HCT116 (cell line): Measurements from ENCODE around the gene HIC1. TPM values are rescaled to one million over a fixed set of nuclear protein-coding genes. Genes with fewer than 3 reads are reported as not detected.

Experiments used
- ATAC-seq: fragments of 200-7000 bp; cut with Tn5 transposase; 2 replicates; pipeline ENCODE4 v1.9.1; 2020; ENCODE audit warnings: mild to moderate bottlenecking, moderate library complexity
- BruUV-seq: library from RNA; stranded (reverse); fragments of 400-500 nt; replicated peaks from 2 replicates; lab custom pipeline; 2021; lab: Mats Ljungman, UMichigan
- CTCF ChIA-PET: fragments of 300-600 bp; sonication (Branson Sonifier 250); formaldehyde crosslinking; loops from one replicate; lab custom pipeline; 2021; ENCODE audit warnings: antibody characterized with exemption; lab: Charles Lee
- POLR2A ChIA-PET: fragments of 300-600, 350-600 bp; sonication (Branson Sonifier 250); formaldehyde crosslinking; loops from one replicate; lab custom pipeline; 2021; ENCODE audit warnings: antibody characterized with exemption; lab: Charles Lee
- RAD21 ChIA-PET, 2 experiments: fragments of 300-600 bp; sonication (Branson Sonifier 250); formaldehyde crosslinking; loops; one replicate each; lab custom pipeline; 2023; ENCODE audit warnings: low total read pairs in 2 of 2; ENCODE audit not compliant: uncharacterized antibody in 2 of 2, unreplicated experiment in 2 of 2, low non-redundant PET in 1 of 2; lab: Charles Lee
- DNase-seq: peaks from one replicate; pipeline ENCODE4 v3.0.0-alpha.2; 2010; ENCODE audit warnings: low read depth, low spot score
- H2AFZ ChIP-seq: fragments of 200-600 bp; shearing (Covaris generic), sonication (generic); 2 replicates; pipeline ENCODE4 v1.6.1; 2017; ENCODE audit warnings: low read depth, mixed run types, mixed read lengths, antibody characterized with exemption, low read length; ENCODE audit not compliant: poor library complexity, severe bottlenecking
- H3K27ac ChIP-seq: 2 replicates; pipeline ENCODE4 v1.5.1; 2012; ENCODE audit warnings: low read depth, low read length
- H3K27me3 ChIP-seq: fragments of 200-600 bp; sonication (generic); 2 replicates; pipeline ENCODE4 v1.6.1; 2016; ENCODE audit warnings: mixed run types, low read length, mixed read lengths; ENCODE audit not compliant: insufficient read depth
- H3K36me3 ChIP-seq, 2 experiments: fragments of 200-500 bp in 1 of 2; fragments of 200-600 bp in 1 of 2; sonication (Bioruptor generic) in 1 of 2; sonication (generic) in 1 of 2; 2 replicates each; pipeline versions ENCODE4 v1.5.1 to v1.6.1; 2014 to 2016; ENCODE audit warnings: low read length in 2 of 2, inconsistent platforms in 1 of 2, mixed read lengths in 1 of 2, mixed run types in 1 of 2; ENCODE audit not compliant: insufficient read depth in 2 of 2, control insufficient read depth in 1 of 2
- H3K4me1 ChIP-seq, 2 experiments: fragments of 200-600 bp in 1 of 2; sonication (generic) in 1 of 2; 2 replicates each; pipeline versions ENCODE4 v1.5.1 to v1.6.1; 2012 to 2017; ENCODE audit warnings: low read length in 2 of 2, inconsistent platforms in 1 of 2, mild to moderate bottlenecking in 1 of 2, mixed read lengths in 1 of 2, mixed run types in 1 of 2, moderate library complexity in 1 of 2; ENCODE audit not compliant: insufficient read depth in 2 of 2, control insufficient read depth in 1 of 2
- H3K4me2 ChIP-seq: fragments of 200-600 bp; sonication (generic); 2 replicates; pipeline ENCODE4 v1.6.1; 2017; ENCODE audit warnings: mixed run types, low read length, mixed read lengths
- H3K4me3 ChIP-seq, 2 experiments: fragments of 200-600 bp in 1 of 2; sonication (generic) in 1 of 2; replicated peaks in 1 of 2; 2 replicates each; pipeline ENCODE4 v1.5.1; 2011 to 2016; ENCODE audit warnings: low read length in 2 of 2, control low read depth in 1 of 2, low read depth in 1 of 2, mild to moderate bottlenecking in 1 of 2, mixed read lengths in 1 of 2, mixed run types in 1 of 2
- H3K79me2 ChIP-seq: fragments of 200-600 bp; sonication (generic); 2 replicates; pipeline ENCODE4 v1.6.1; 2017; ENCODE audit warnings: mild to moderate bottlenecking, mixed run types, low read length, moderate library complexity, mixed read lengths; ENCODE audit not compliant: insufficient read depth
- H3K9ac ChIP-seq: fragments of 200-600 bp; sonication (generic); 2 replicates; pipeline ENCODE4 v1.6.1; 2016; ENCODE audit warnings: low read length, mixed read lengths
- H3K9me2 ChIP-seq: fragments of 200-600 bp; sonication (generic), shearing (Covaris generic); 2 replicates; pipeline ENCODE4 v1.6.1; 2017; ENCODE audit warnings: mixed run types, mild to moderate bottlenecking, moderate library complexity; ENCODE audit not compliant: insufficient read depth
- H3K9me3 ChIP-seq, 2 experiments: fragments of 200-500 bp in 1 of 2; fragments of 200-600 bp in 1 of 2; sonication (Bioruptor generic) in 1 of 2; sonication (generic) in 1 of 2; 2 replicates each; pipeline ENCODE4 v1.6.1; 2014 to 2017; ENCODE audit warnings: low read length in 2 of 2, mixed read lengths in 2 of 2, inconsistent platforms in 1 of 2, low read depth in 1 of 2, mild to moderate bottlenecking in 1 of 2, mixed run types in 1 of 2, moderate library complexity in 1 of 2; ENCODE audit not compliant: control insufficient read depth in 1 of 2, insufficient read depth in 1 of 2
- H4K20me1 ChIP-seq: fragments of 200-600 bp; sonication (generic), shearing (Covaris generic); 2 replicates; pipeline ENCODE4 v1.6.1; 2017; ENCODE audit warnings: mixed run types, mild to moderate bottlenecking, moderate library complexity; ENCODE audit not compliant: insufficient read depth
- CBX3 ChIP-seq: IDR thresholded peaks from 2 replicates; pipeline ENCODE4 v1.6.1; 2012; ENCODE audit warnings: low read depth
- CEBPB ChIP-seq: IDR thresholded peaks from 2 replicates; pipeline ENCODE4 v1.6.1; 2012; ENCODE audit warnings: low read depth
- ELF1 ChIP-seq: IDR thresholded peaks from 2 replicates; pipeline ENCODE4 v1.6.1; 2012; ENCODE audit warnings: low read depth, borderline replicate concordance
- JUND ChIP-seq: IDR thresholded peaks from 2 replicates; pipeline ENCODE4 v1.6.1; 2012
- RAD21 ChIP-seq: IDR thresholded peaks from 2 replicates; pipeline ENCODE4 v1.6.1; 2012; ENCODE audit warnings: low read depth, mild to moderate bottlenecking
- SRF ChIP-seq: IDR thresholded peaks from 2 replicates; pipeline ENCODE4 v1.6.1; 2012; ENCODE audit warnings: low read depth
- TCF7L2 ChIP-seq: IDR thresholded peaks from 2 replicates; pipeline ENCODE4 v1.7.0; 2011; ENCODE audit warnings: borderline replicate concordance, inconsistent platforms; ENCODE audit not compliant: insufficient read depth, insufficient read length; ENCODE audit errors: extremely low read depth
- YY1 ChIP-seq: IDR thresholded peaks from 2 replicates; pipeline ENCODE4 v1.6.1; 2011; ENCODE audit warnings: low read length, low read depth, moderate library complexity, mild to moderate bottlenecking; ENCODE audit not compliant: insufficient replicate concordance; ENCODE audit errors: extremely low read depth
- ZFX ChIP-seq: fragments of 450-650 bp; IDR thresholded peaks from 2 replicates; pipeline ENCODE4 v1.6.1; 2017
- ZNF274 ChIP-seq: fragments of 200-500 bp; sonication (Bioruptor generic); IDR thresholded peaks from 2 replicates; pipeline ENCODE4 v1.6.1; 2014; ENCODE audit warnings: mild to moderate bottlenecking, low read depth, low read length, inconsistent platforms
- intact Hi-C: fragments of 100-400 bp; cut with micrococcal nuclease; formaldehyde crosslinking; loops from 2 replicates; pipeline ENCODE4 v1.10.0; 2022
- total RNA-seq: library from RNA; stranded (reverse); gene quantifications from one replicate; pipeline ENCODE4 v1.2.1, GENCODE V29; 2021; ENCODE audit not compliant: unreplicated experiment
- TF ChIP-seq, protein P1 (sequence below): IDR thresholded peaks from 2 replicates; pipeline ENCODE4 v1.6.1; 2011; ENCODE audit warnings: mild to moderate bottlenecking, low read length, moderate library complexity; ENCODE audit not compliant: insufficient replicate concordance; ENCODE audit errors: extremely low read depth
- TF ChIP-seq, protein P2 (sequence below): IDR thresholded peaks from 2 replicates; pipeline ENCODE4 v1.6.1; 2012
- TF ChIP-seq, protein P3 (sequence below), 3 experiments: fragments of 200-600 bp in 1 of 3; sonication (generic) in 1 of 3; IDR thresholded peaks in 2 of 3; conservative IDR thresholded peaks in 1 of 3; 2 replicates each; pipeline ENCODE4 v1.5.1; 2012 to 2017; ENCODE audit warnings: low read depth in 2 of 3, low read length in 2 of 3, antibody characterized with exemption in 1 of 3, borderline replicate concordance in 1 of 3, control low read depth in 1 of 3, mild to moderate bottlenecking in 1 of 3, mixed read lengths in 1 of 3, mixed run types in 1 of 3, moderate library complexity in 1 of 3; ENCODE audit not compliant: insufficient read depth in 1 of 3

The HIC1 gene
- total RNA-seq, 1 experiment from 2014 or later = 0.64 TPM

DNA sequence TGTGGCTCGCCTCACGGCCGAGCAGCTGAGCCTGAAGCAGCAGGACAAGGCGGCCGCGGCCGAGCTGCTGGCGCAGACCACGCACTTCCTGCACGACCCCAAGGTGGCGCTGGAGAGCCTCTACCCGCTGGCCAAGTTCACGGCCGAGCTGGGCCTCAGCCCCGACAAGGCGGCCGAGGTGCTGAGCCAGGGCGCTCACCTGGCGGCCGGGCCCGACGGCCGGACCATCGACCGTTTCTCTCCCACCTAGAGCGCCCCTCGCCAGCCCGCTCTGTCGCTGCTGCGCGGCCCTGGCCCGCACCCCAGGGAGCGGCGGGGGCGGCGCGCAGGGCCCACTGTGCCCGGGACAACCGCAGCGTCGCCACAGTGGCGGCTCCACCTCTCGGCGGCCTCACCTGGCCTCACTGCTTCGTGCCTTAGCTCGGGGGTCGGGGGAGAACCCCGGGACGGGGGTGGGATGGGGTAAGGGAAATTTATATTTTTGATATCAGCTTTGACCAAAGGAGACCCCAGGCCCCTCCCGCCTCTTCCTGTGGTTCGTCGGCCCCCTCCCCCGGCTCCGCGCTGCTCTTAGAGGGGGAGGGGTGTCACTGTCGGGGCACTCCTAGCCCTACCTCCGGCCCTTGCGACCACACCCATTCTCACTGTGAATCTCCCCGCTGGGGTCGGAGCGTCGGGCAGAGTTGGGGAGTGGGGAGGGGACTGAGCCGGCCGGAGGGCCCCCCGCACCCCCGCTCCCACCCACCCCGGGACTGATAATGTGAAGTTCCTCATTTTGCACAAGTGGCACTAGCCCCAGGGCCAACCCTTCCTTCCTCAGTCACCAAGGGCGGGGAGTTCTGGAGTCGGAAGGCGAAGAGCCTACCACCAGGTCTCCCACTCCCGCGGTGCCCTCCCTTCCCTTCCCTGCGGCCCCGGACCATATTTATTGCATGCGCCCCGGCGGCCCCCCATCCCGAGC is 4.0 kb downstream of the HIC1 start:
- Histone ChIP-seq H3K9me2 (no peaks in the 10 kb centered on the region), H4K20me1 (no peaks in the 10 kb centered on the region), H3K4me3 (peak overlapping the region in 1 of 2 experiments; percentile 40; a peak in 2 of 4 replicates), H3K4me1 (peaks cover 0 to 23% of the 10 kb centered on the region in 2 experiments; a peak in 3 of 4 replicates), H3K27ac (no peak overlapping the region), H3K4me2 (peak overlapping the region; percentile 69), H3K79me2 (no peaks in the 10 kb centered on the region), H2AFZ (no peak overlapping the region), H3K27me3 (no peaks in the 10 kb centered on the region), H3K9ac (peak overlapping the region; percentile 38; the same call in 1 of the 2 replicates), H3K9me3 (no peaks in the 10 kb centered on the region), H3K36me3 (no peaks in the 10 kb centered on the region)
- no TSS peak for BruUV-seq
- ChIA-PET POLR2A (no interaction called here), RAD21 (interaction anchor here (1.1 to 2.1 kb wide), 3 partner anchors 150 to 186 kb away, joined by 5 to 21 read pairs (median 20); no protein-coding TSS in a partner anchor), CTCF (interaction anchor here (0.7 to 8.0 kb wide), 18 partner anchors 9 to 357 kb away, joined by 3 to 200 read pairs (median 4); partner anchors contain the start of genes SMG6, SRR and TSR1)
- TF ChIP-seq ZNF274 = no peak
- TF ChIP-seq ZFX = peak; percentile 57; the same call in 1 of the 2 replicates
- peak; percentile 27 for TF ChIP-seq YY1
- TF ChIP-seq, protein P1, sequence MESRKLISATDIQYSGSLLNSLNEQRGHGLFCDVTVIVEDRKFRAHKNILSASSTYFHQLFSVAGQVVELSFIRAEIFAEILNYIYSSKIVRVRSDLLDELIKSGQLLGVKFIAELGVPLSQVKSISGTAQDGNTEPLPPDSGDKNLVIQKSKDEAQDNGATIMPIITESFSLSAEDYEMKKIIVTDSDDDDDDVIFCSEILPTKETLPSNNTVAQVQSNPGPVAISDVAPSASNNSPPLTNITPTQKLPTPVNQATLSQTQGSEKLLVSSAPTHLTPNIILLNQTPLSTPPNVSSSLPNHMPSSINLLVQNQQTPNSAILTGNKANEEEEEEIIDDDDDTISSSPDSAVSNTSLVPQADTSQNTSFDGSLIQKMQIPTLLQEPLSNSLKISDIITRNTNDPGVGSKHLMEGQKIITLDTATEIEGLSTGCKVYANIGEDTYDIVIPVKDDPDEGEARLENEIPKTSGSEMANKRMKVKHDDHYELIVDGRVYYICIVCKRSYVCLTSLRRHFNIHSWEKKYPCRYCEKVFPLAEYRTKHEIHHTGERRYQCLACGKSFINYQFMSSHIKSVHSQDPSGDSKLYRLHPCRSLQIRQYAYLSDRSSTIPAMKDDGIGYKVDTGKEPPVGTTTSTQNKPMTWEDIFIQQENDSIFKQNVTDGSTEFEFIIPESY = no peak
- TF ChIP-seq, protein P2, sequence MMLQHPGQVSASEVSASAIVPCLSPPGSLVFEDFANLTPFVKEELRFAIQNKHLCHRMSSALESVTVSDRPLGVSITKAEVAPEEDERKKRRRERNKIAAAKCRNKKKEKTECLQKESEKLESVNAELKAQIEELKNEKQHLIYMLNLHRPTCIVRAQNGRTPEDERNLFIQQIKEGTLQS = no peak
- no peak for TF ChIP-seq CBX3
- TF ChIP-seq ELF1 = no peak
- no peak for TF ChIP-seq CEBPB
- TF ChIP-seq, protein P3, sequence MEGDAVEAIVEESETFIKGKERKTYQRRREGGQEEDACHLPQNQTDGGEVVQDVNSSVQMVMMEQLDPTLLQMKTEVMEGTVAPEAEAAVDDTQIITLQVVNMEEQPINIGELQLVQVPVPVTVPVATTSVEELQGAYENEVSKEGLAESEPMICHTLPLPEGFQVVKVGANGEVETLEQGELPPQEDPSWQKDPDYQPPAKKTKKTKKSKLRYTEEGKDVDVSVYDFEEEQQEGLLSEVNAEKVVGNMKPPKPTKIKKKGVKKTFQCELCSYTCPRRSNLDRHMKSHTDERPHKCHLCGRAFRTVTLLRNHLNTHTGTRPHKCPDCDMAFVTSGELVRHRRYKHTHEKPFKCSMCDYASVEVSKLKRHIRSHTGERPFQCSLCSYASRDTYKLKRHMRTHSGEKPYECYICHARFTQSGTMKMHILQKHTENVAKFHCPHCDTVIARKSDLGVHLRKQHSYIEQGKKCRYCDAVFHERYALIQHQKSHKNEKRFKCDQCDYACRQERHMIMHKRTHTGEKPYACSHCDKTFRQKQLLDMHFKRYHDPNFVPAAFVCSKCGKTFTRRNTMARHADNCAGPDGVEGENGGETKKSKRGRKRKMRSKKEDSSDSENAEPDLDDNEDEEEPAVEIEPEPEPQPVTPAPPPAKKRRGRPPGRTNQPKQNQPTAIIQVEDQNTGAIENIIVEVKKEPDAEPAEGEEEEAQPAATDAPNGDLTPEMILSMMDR (IDR thresholded peaks at IDR 0.05 in 2 of 3, conservative IDR thresholded peaks at IDR 0.05 in 1 of 3; ENCODE audit: borderline replicate concordance in 1 of 3, insufficient read depth in 1 of 3, low read depth in 2 of 3, low read length in 2 of 3) = peak; percentile 59 to 84 (median 67)
- TF ChIP-seq TCF7L2 = no peak
- TF ChIP-seq SRF = no peak
- TF ChIP-seq JUND = no peak
- TF ChIP-seq RAD21 = peak; percentile 83
- DNase-seq (no peak), ATAC-seq (peak; percentile 82)
- intact Hi-C loops = loop anchor here (1.0 kb wide), 1 partner anchor 185 kb away; no protein-coding TSS in a partner anchor
